HUES64 (cell line): ENCODE data around the gene NUTM2D.
"Not testable (repeated sequence)": the region's sequence is repeated elsewhere in the genome, so short reads cannot be mapped to it uniquely, and the experiment has no call there.

Source experiments
- H3K27ac ChIP-seq: 2 replicates; pipeline ENCODE4 v1.7.0; 2013; ENCODE audit warnings: low read depth, low read length, inconsistent platforms
- H3K27me3 ChIP-seq: 2 replicates; pipeline ENCODE4 v1.6.1; 2013; ENCODE audit warnings: mild to moderate bottlenecking, low read length; ENCODE audit not compliant: insufficient read depth
- H3K36me3 ChIP-seq: 2 replicates; pipeline ENCODE4 v1.6.1; 2013; ENCODE audit warnings: mild to moderate bottlenecking, low read length; ENCODE audit not compliant: insufficient read depth
- H3K4me1 ChIP-seq: 2 replicates; pipeline ENCODE4 v1.6.1; 2013; ENCODE audit warnings: mild to moderate bottlenecking, low read length, moderate library complexity; ENCODE audit not compliant: insufficient read depth
- H3K4me3 ChIP-seq: 2 replicates; pipeline ENCODE4 v1.5.1; 2013; ENCODE audit warnings: mild to moderate bottlenecking, low read length, moderate library complexity
- H3K9ac ChIP-seq: 2 replicates; pipeline ENCODE4 v1.6.1; 2013; ENCODE audit warnings: mild to moderate bottlenecking, low read depth, low read length
- H3K9me3 ChIP-seq: 2 replicates; pipeline ENCODE4 v1.6.1; 2013; ENCODE audit warnings: low read depth, low read length; ENCODE audit not compliant: insufficient read depth
- WGBS: fragments of 150-250, 120-280 bp; methylation state at CpG from one replicate; pipeline ENCODE4 v1.1.7; 2013; ENCODE audit warnings: missing lambda C conversion rate; 5-methylcytosine and 5-hydroxymethylcytosine counted together

NUTM2D gene

GRCh38 chr10:87383149-87383857, 25.8 kb downstream of the NUTM2D start:
- H3K27ac ChIP-seq, H3K27me3 ChIP-seq, H3K9ac ChIP-seq, H3K36me3 ChIP-seq, H3K9me3 ChIP-seq, H3K4me1 ChIP-seq, H3K4me3 ChIP-seq: not testable (repeated sequence)
- 85% methylated on average over 6 of the region's 10 CpGs for WGBS

- H3K4me1 ChIP-seq, H3K27ac ChIP-seq, H3K9me3 ChIP-seq, H3K9ac ChIP-seq, H3K27me3 ChIP-seq, H3K4me3 ChIP-seq, H3K36me3 ChIP-seq: not testable (repeated sequence)
- 97% methylated on average over 2 of the region's 5 CpGs for WGBS
Measured at GRCh38 chr10:87384283-87384682, 26.7 kb downstream of the NUTM2D start.

GRCh38 chr10:87385762-87386360, 28.3 kb downstream of the NUTM2D start:
- H3K27ac ChIP-seq, H3K9me3 ChIP-seq, H3K4me3 ChIP-seq, H3K9ac ChIP-seq, H3K4me1 ChIP-seq, H3K27me3 ChIP-seq, H3K36me3 ChIP-seq: not testable (repeated sequence)
- 91% methylated on average over 2 of the region's 5 CpGs for WGBS

GRCh38 chr10:87391360-87391759, 33.8 kb downstream of the NUTM2D start:
- not testable (repeated sequence) for H3K27ac ChIP-seq, H3K9me3 ChIP-seq, H3K36me3 ChIP-seq, H3K9ac ChIP-seq, H3K4me1 ChIP-seq, H3K27me3 ChIP-seq, H3K4me3 ChIP-seq
- 89% methylated on average over 4 of the region's 14 CpGs for WGBS

GRCh38 chr10:87396206-87396605, 38.7 kb downstream of the NUTM2D start:
- not testable (repeated sequence) for H3K27ac ChIP-seq, H3K4me1 ChIP-seq, H3K36me3 ChIP-seq, H3K4me3 ChIP-seq, H3K9me3 ChIP-seq, H3K27me3 ChIP-seq, H3K9ac ChIP-seq
- 67% methylated on average over 2 of the region's 2 CpGs for whole genome bisulfite sequencing

- not testable (repeated sequence) for H3K36me3 ChIP-seq, H3K9me3 ChIP-seq, H3K27me3 ChIP-seq, H3K4me3 ChIP-seq, H3K9ac ChIP-seq, H3K27ac ChIP-seq, H3K4me1 ChIP-seq
- 100% methylated on average over 1 of the region's 2 CpGs for WGBS
Measured at GRCh38 chr10:87398436-87398835, 40.9 kb downstream of the NUTM2D start.

- not testable (repeated sequence) for H3K27me3 ChIP-seq, H3K4me1 ChIP-seq, H3K36me3 ChIP-seq, H3K9ac ChIP-seq, H3K4me3 ChIP-seq, H3K9me3 ChIP-seq, H3K27ac ChIP-seq
- WGBS: 89% methylated on average over 26 of the region's 36 CpGs
Measured at GRCh38 chr10:87407516-87408467, 50.2 kb downstream of the NUTM2D start.

GRCh38 chr10:87413921-87414320, 56.4 kb downstream of the NUTM2D start:
- not testable (repeated sequence) for H3K4me3 ChIP-seq, H3K4me1 ChIP-seq, H3K27ac ChIP-seq, H3K9ac ChIP-seq, H3K27me3 ChIP-seq, H3K9me3 ChIP-seq, H3K36me3 ChIP-seq
- WGBS: 100% methylated on average over 1 of the region's 1 CpG
